ENCODE results near the gene MALT1.
"Not testable (repeated sequence)": the region's sequence is repeated elsewhere in the genome, so short reads cannot be mapped to it uniquely, and the experiment has no call there.

MALT1 gene

DNA sequence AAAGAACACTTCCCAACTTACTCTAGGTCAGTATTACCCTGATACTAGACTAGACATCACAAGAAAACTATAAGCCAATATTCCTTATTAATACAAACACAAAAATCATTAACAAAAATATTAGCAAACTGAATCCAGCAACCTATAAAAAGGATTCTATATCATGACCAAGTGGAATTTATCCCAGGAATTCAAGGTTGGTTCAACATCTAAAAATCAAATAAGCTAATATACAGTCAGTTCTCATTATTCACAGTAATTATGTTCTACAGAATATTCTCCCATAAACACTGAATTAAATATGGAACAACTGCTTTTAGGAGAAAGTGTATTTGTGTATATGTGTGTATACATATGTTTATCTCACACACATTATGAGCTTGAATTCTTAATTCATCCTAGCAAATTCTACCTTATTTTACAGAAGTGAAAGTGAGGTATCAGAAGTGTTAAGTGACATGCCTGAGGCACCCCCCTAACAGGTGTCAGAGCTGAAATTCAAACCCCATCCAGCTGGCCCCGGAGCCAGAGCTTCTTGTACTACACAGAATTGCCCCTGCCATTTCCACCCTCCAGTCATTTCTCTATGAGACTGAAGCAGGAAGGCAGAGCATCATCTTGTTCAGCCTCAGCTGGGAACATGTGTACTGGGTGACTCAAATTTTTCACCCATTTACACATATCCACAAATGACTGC is 77.8 kb downstream of the MALT1 start:
- no peak for DNase-seq

DNA sequence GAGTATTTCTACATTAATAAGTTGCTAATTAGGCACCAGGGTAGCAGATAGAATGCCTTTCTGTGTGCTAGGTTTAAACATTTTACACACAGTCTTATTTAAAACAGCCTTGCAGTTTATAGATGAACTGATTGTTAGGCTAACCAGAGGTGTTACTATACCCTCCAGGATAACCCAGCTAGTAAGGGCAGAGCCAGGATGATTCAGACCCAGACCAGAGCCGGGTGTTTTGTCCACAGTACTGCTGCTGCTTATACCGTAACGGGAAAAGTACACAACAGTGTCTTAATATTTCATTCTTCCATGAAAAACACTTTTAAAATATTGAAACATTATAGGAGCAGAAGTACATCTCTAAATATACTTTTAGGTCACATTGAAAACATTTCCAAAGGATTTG is 82.7 kb downstream of the MALT1 start:
- no peak for DNase-seq

DNA sequence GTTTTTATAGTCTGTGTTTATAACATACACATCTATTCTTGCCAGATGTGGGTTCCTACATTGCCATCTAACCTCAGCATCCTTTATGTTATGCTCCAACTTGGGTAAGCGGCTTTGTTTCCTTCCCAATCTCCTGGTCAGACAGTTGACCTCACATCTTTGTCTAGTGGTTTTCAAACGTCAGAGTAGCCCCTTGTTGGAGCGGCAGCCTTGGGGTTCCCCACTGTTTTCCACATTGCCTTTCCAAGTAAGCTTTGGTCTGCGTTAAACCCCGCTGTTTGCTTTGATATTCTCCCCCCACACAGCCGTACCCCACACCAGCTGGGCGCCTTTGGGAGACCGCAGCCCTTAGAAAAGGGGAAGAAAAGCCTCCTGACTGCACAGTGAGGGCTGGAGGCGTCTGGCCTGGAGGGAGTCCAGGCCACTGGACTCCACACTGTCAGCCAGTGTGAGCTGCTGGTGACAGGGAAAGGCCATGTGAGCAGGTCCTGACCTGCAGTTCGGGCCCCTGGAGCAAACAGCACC is 83.3 kb downstream of the MALT1 start:
- DNase-seq = no peak

DNA sequence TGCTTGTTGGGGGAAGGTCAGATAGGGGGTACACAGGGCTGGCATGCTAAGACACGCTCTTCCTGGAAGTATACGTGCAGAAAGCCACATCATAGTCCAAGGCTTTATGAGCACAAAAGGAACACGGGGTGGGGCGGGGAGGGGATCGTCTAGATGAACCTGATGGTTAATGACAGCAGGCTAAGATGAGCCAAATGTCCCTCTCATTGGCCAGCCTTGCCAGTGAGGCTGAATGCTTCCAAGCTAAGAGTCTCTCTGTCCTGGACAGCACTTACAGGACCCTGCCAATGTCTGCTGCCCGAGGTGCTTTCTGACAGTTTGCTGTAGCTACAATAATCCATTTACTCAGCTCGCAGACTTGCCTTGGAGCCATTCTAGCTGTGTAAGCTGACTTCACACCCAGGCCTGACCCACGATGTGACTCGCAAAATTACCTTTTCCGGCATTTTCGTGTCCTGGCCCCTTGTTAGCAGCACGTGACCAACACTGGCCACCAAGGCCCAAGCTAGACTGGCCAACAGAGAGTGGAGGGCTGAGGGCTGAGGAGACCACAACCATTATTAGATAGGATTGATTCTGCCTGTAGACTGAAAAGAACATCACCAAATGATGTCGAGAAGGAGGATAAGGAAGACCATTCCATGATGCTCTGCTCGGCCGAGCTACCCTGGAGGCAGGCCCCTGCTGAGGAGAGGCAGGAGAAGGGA is 84.2 kb downstream of the MALT1 start:
- DNase-seq = no peak

DNA sequence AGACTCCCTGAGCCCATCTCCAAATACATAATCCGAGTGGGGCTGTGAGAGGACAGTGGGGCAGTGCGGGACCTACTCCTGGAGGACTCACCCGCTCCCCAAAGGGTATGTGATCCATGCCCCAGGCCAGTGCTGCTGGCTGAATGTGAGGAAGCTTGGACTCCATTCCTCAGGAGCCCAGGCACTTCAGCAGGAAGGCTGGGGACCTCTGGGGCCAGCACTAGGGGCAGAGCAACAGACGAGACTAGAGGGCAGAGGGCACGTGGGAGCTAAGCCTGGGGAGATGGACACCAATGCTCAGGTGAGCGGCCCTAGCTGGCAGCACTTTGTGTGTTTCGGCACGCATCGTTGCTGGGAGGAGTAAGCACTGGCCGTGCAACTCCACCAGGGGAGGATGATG is 84.9 kb downstream of the MALT1 start:
- DNase-seq = no peak

DNA sequence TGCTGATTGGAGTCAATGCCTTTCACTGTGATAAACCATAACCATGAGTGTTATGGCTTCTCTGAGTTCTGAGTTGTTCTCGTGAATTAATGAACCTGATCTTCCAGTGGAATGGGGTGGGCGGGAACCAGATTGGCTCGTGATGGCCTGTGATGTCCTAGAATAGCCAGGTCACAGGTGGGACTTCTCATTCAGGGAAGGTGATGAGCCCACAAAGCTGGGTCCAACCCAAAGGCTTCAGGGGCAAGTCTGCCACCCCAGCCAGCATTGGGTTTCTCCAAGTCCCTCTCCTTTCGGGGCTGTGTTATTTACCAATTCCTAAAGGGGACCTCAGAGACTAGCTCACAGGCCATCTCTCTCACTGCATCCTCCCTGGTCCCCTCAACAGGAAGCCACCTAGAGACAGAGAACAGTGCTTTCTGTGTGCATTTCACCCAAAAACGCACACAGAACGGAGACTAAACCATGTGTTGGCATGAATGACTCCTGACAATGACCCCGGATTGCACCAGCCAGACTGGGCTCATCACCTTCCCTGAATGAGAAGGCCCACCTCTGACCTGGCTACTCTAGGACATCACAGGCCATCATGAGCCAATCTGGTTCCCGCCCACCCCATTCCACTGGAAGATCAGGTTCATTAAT is 85.5 kb downstream of the MALT1 start:
- DNase-seq = no peak

DNA sequence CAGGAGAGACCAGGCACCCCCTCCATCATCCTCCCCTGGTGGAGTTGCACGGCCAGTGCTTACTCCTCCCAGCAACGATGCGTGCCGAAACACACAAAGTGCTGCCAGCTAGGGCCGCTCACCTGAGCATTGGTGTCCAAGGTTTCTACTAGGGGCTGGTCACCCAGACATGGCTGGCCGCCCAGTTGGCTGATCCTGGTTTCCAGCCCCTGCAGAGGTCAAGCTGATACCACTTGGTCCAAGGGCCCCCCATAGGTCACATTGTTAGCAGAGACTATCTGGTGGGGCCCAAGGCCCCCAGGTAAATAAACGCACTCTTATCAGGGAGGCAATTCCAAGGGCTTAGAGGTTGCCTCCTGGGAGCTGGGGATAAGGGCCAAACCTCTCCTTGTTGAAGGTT is 86.1 kb downstream of the MALT1 start:
- DNase-seq = not testable (repeated sequence)

DNA sequence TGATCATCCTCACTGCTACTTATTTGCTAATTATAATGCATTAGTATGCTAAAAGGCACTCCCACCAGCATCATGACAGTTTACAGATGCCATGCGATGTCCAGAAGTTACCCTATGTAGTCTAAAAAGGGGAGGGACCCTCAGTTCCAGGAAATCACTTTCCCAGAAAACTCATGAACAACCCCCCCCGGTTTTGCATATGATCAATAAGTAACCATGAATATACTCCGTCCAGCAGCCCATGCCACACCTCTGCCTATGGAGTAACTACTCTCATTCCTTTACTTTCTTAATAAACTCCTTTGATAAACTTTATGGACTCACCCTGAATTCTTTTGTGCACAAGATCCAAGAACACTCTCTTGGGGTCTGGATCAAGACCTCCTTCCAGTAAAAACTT is 86.8 kb downstream of the MALT1 start:
- no peak for DNase-seq

DNA sequence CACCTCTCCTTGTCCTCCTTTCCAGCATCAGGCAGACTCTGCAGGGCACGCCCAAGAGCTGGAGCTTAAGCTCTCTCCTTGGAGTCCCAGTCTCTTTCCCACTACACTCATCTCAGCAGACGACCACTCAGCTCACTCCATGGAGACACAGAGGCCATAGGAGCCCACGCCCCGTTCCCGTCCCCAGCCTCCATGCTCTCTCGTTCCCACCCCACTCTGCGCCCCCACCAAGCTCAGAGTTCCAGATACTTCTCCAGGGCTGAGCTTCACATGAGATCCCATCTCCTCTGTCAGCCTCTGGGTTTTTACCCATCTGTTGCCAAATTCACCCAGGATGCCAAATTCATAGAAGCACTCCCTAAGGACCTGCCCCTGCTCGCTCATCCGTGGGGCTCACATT is 87.3 kb downstream of the MALT1 start:
- DNase-seq = no peak

DNA sequence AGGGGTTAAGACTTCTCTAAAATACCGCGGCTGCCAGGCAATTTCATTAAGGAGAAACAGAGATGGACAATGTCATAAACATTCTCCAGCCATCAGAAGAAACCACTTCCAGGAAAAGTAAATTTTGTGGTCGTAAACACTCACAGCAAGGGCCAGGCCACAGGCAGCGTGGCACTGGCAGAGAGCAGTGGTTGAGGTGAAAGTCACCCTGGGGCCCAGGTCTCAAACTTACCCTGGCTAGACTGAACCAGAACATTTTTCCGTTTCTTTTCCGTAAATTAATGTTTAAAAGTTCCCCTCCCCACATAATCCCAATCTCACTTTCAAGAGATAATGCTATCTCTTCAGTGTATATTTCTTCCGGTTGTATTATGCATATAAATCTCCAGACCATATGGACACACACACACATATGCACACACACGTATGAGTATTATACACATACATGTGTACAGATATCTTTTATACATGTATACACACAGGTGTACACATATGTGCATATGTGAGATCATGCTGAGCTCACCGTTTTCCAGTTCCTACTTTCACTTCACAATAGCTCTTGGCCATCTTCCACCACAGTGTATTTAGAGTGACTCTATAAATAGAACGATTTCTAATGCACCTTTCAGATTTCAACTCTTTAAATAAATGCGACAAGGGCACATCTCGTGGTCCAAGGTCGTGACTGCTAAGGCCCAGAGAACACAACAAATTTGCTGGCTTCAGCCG is 90.1 kb downstream of the MALT1 start:
- no peak for DNase-seq

DNA sequence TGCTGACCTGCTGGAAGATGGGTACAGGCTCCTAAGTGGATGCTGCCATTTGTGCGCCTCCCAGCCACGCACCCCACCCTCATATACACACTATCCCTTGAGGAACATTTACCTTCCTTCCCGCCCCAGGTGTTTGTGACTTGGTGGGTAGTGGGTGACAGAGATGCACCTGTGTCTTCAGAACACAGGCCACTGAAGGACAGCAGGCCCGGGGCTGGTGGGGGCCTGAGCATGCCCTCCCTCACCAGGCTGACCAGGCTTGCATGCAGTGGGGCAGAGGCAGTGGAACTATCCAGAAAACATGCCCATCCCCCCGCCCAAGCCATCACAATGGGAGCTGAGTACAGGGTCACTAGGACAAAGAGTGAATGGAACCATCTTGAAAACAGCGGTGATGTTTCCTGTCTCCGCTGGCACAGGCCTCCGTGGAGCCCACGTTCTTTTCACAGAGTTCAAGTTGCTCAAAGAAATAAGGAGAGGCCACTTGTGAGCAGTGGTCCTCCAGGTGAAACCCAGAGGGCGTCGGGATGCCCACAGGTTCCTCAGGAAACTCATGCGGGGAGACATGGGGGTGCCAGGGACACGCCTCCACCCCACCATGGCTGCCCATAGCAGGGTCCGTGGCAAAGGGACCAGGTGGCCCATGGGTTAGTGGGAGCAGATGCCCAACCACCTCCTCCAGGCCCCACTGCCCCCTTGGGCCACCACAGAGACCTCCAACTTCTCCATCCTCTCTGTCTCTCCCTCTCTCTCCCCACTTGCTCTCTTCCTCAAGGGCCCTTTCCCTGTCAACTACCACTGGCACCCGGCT is 90.9 kb downstream of the MALT1 start:
- no peak for DNase-seq

DNA sequence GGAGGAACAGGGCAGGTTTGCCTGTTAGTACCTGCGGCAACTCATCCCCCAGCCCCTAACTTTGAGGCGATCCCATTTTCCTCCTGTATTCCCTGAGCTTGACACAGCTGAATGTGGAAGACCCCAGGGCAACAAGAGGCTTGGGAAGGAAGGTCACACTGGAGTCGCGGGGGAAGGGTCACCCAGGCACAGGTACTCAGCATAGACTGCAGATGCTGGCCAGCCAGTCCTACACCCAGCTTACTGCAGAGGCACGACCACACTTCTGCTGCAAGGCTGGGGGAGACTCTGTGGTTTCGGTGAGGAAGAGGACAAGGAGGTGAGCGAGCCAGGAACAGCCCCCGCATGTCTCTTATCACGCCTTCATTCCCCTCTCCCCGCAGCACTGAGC is 91.5 kb downstream of the MALT1 start:
- DNase-seq = no peak

DNA sequence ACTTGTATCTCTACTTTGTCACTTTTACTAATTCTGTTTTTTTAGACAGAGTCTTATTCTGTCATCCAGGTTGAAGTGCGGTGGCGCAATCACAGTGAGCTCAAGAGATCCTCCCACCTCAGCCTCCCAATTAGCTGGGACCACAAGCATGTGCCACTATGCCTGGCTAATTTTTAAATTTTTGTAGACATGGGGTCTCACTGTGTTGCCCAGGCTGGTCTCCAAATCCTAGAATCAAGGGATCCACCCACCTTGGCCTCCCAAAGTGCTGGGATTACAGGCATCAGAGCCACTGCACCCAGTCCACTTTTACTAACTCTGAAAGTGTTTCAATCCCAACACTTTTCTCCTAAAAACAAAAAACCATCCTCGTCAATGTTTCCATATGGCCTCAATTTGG is 94.9 kb downstream of the MALT1 start:
- DNase-seq = no peak

DNA sequence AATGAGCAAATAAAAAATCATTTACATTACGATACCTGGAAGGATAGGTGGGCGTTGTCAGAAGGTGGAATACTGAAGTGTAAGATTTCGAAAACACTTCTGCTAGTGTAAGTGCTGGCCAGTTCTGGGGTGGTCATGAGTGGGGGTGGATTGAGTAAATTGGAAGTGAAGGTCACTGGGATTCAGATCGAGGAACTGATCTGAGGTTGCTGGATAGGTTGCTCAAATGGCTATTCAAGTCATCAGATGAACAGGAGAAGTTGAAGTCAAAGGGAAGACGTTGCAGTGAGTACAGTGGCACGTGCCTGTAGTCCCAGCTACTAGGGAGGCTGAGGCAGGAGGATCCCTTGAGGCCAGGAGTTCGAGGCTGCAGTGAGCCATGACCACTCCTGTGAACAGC is 95.7 kb downstream of the MALT1 start:
- no peak for DNase-seq

DNA sequence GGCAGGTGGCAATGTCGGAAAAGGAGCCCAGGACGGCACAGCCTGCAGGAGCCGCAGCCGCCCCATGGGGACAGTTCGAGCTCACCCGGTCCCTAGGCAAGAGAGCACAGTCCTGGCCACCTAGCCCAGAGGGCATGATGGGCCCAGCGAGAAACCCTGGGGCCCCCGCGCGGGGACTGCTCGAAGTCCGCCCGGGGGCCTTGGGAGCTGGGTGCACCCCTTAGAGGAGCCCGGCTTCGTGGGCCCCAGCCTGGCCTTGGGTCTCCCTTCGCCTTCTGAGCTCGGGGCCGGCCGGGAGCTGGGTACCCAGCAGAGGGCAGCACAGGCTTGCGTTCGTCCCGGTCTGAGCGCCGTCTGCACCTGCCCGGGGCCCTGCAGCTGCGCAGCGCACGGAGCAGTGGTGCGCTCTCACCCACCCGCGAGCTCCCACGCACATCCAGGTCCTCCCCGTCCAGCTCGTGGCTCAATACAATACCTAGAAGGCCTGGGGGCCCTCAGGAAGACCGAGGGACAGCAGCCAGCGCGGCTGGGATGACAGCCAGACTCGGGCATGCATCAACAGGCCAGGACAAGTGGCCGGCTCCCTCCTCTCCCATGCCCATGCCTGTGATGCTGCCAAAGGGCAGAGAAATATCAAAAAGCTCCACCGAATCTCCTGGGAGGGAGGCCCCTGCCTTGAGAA is 97.2 kb downstream of the MALT1 start:
- peak; percentile 47 for DNase-seq

DNA sequence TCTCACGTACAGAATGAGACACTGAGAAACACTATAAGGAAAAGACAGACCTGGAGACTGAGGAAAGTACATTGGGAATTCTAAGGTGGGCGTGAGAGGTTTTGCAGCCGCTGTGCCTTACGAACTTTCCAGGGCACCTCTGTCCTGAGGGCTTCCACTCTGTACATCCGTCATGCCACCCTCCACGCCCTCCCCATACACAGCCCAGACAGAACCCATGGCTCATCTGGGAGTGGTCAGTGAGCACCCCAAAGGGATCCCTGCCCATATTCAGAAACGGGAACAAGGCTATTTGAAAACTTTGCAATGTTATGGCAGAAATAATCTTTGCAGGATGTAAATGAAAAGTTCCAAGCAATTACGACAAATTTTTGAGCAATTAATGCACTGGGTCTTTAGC is 98.1 kb downstream of the MALT1 start:
- DNase-seq = no peak

DNA sequence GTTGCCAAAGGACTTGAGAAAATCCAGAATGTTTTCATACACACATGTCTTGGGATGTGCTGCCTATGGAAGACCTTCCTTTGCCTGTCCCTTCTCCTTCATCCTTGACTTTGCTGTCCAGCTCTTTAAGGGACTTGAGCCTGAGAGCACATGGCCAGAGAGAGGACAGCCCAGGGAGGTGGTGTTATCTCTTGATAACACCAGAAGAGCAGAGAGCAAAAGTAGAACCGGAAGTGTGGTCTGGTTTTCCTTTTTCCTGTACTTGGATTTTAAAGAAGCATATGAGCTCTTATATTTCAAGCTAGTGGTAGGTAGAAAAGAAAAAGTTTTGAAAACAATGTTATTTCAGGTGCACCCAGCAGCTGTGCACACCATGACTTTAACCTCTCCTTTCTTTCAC is 99.3 kb downstream of the MALT1 start:
- no peak for DNase-seq

DNA sequence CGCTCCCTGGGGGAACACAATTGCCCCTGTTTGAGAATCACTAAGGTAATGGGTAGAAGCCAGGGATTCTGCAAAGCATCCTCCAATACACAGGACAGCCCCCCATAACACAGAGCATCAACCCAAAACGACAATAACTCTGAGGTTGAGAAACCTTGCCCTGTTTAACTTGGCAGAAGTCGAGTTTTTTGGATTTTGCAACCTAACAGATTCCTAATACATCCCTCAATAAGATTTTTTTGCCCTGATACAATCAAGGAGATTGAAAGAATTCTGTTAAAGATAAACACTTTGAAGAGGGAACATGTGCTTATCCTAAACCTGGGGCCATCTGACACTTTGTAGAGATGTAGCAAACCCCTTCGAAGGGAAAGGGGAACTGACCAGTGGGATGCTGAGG is 100.9 kb downstream of the MALT1 start:
- DNase-seq = no peak

DNA sequence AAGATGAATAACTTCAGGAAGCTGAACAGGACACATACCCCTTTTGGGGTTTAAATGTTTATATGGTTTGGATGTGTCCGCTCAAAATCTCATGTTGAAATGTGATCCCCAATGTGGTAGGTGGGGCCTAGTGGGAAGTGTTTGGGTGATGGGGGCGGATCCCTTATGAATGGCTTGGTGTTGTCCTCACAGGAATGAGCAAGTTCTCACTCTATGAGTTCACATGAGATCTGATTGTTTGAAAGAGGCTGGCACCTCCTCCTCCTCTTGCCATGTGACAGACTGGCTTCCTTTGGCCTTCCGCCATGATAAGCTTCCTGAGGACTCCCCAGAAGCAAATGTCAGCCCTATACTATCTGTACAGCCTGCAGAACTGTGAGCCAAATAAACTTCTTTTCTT is 104.8 kb downstream of the MALT1 start:
- peak; percentile 41 for DNase-seq

DNA sequence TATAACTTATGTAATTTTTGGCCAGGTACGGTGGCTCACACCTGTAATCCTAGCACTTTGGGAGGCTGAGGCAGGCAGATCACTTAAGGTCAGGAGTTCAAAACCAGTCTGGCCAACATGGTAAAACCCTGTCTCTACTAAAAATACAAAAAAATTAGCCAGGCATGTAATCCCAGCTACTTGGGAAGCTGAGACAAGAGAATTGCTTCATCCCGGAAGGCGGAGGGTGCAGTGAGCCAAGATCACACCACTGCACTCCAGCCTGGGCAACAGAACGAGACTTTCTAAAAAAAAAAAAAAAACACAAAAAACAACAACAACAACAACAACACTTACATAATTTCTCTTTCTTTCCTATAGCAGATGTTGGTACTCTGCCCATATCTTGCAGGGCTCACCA is 105.3 kb downstream of the MALT1 start:
- DNase-seq = not testable (repeated sequence)

DNA sequence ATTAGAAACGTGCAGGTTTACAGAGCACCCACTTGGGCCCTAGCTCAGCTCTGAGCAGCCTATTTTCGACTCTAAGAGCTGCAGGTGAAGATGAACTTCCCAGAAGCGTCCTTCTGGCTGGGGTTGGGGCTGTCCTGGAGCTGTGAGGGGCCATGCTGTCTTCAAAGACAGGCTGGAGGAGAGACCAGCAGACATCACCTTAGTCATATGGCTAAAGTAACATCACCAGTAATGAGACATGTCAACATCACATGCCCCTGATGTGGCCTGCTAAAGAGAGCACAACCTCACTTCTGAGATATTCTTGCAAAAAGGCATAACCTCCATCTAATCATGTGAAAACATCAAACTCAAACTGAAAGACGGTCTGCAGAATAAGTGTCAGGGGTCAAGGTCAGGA is 106.2 kb downstream of the MALT1 start:
- DNase-seq = no peak

DNA sequence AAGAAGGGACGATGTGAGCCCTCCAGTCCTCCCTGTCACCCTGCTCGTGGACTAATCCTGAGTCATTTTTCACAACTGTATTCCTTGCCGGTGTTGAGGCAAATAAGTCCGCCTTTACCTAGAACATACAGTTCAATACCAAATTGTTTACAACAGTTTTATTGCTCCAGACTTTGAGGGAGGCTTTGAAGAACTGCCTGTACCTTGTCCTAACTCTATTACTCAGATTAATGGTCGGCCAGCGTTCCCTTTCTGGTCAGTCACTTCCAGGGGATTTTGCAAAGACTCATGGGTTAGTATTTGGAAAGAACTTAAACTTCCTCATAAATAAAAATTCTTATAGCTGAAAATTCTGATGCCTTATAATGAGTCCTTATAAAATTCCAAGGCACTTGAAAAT is 108.3 kb downstream of the MALT1 start:
- DNase-seq = no peak

Data from fibroblast of skin of right quadriceps (primary cell).